ENCODE results near the gene RAPGEF5.

GRCh38 chr7:22325671-22326070 lies 31.3 kb downstream of the RAPGEF5 start:
- TF ChIP-seq ZNF274 (IDR thresholded peaks at IDR 0.05; ENCODE audit: low read depth, low read length) (no peak), YY1 (IDR thresholded peaks at IDR 0.05; ENCODE audit: insufficient read depth, insufficient read length) (no peak), SUZ12 (IDR thresholded peaks at IDR 0.05; ENCODE audit: extremely low read depth, insufficient read depth, insufficient read length) (no peak)

All from NT2/D1 (cell line).